HCT116 (cell line): ENCODE measurements around the gene PPP1R16B. TPM values are rescaled to one million over a fixed set of nuclear protein-coding genes. Genes with fewer than 3 reads are reported as not detected.

Experiments
- ATAC-seq: fragments of 200-7000 bp; cut with Tn5 transposase; 2 replicates; pipeline ENCODE4 v1.9.1; 2020; ENCODE audit warnings: mild to moderate bottlenecking, moderate library complexity
- BruUV-seq: library from RNA; stranded (reverse); fragments of 400-500 nt; replicated peaks from 2 replicates; lab custom pipeline; 2021; lab: Mats Ljungman, UMichigan
- CTCF ChIA-PET: fragments of 300-600 bp; sonication (Branson Sonifier 250); formaldehyde crosslinking; loops from one replicate; lab custom pipeline; 2021; ENCODE audit warnings: antibody characterized with exemption; lab: Charles Lee
- POLR2A ChIA-PET: fragments of 300-600, 350-600 bp; sonication (Branson Sonifier 250); formaldehyde crosslinking; loops from one replicate; lab custom pipeline; 2021; ENCODE audit warnings: antibody characterized with exemption; lab: Charles Lee
- RAD21 ChIA-PET, 2 experiments: fragments of 300-600 bp; sonication (Branson Sonifier 250); formaldehyde crosslinking; loops; one replicate each; lab custom pipeline; 2023; ENCODE audit warnings: low total read pairs in 2 of 2; ENCODE audit not compliant: uncharacterized antibody in 2 of 2, unreplicated experiment in 2 of 2, low non-redundant PET in 1 of 2; lab: Charles Lee
- DNase-seq: peaks from one replicate; pipeline ENCODE4 v3.0.0-alpha.2; 2010; ENCODE audit warnings: low read depth, low spot score
- H2AFZ ChIP-seq: fragments of 200-600 bp; shearing (Covaris generic), sonication (generic); 2 replicates; pipeline ENCODE4 v1.6.1; 2017; ENCODE audit warnings: low read depth, mixed run types, mixed read lengths, antibody characterized with exemption, low read length; ENCODE audit not compliant: poor library complexity, severe bottlenecking
- H3K27ac ChIP-seq: 2 replicates; pipeline ENCODE4 v1.5.1; 2012; ENCODE audit warnings: low read depth, low read length
- H3K27me3 ChIP-seq: fragments of 200-600 bp; sonication (generic); 2 replicates; pipeline ENCODE4 v1.6.1; 2016; ENCODE audit warnings: mixed run types, low read length, mixed read lengths; ENCODE audit not compliant: insufficient read depth
- H3K36me3 ChIP-seq, 2 experiments: fragments of 200-500 bp in 1 of 2; fragments of 200-600 bp in 1 of 2; sonication (Bioruptor generic) in 1 of 2; sonication (generic) in 1 of 2; 2 replicates each; pipeline versions ENCODE4 v1.5.1 to v1.6.1; 2014 to 2016; ENCODE audit warnings: low read length in 2 of 2, inconsistent platforms in 1 of 2, mixed read lengths in 1 of 2, mixed run types in 1 of 2; ENCODE audit not compliant: insufficient read depth in 2 of 2, control insufficient read depth in 1 of 2
- H3K4me1 ChIP-seq, 2 experiments: fragments of 200-600 bp in 1 of 2; sonication (generic) in 1 of 2; 2 replicates each; pipeline versions ENCODE4 v1.5.1 to v1.6.1; 2012 to 2017; ENCODE audit warnings: low read length in 2 of 2, inconsistent platforms in 1 of 2, mild to moderate bottlenecking in 1 of 2, mixed read lengths in 1 of 2, mixed run types in 1 of 2, moderate library complexity in 1 of 2; ENCODE audit not compliant: insufficient read depth in 2 of 2, control insufficient read depth in 1 of 2
- H3K4me2 ChIP-seq: fragments of 200-600 bp; sonication (generic); 2 replicates; pipeline ENCODE4 v1.6.1; 2017; ENCODE audit warnings: mixed run types, low read length, mixed read lengths
- H3K4me3 ChIP-seq, 2 experiments: fragments of 200-600 bp in 1 of 2; sonication (generic) in 1 of 2; replicated peaks in 1 of 2; 2 replicates each; pipeline ENCODE4 v1.5.1; 2011 to 2016; ENCODE audit warnings: low read length in 2 of 2, control low read depth in 1 of 2, low read depth in 1 of 2, mild to moderate bottlenecking in 1 of 2, mixed read lengths in 1 of 2, mixed run types in 1 of 2
- H3K79me2 ChIP-seq: fragments of 200-600 bp; sonication (generic); 2 replicates; pipeline ENCODE4 v1.6.1; 2017; ENCODE audit warnings: mild to moderate bottlenecking, mixed run types, low read length, moderate library complexity, mixed read lengths; ENCODE audit not compliant: insufficient read depth
- H3K9ac ChIP-seq: fragments of 200-600 bp; sonication (generic); 2 replicates; pipeline ENCODE4 v1.6.1; 2016; ENCODE audit warnings: low read length, mixed read lengths
- H3K9me2 ChIP-seq: fragments of 200-600 bp; sonication (generic), shearing (Covaris generic); 2 replicates; pipeline ENCODE4 v1.6.1; 2017; ENCODE audit warnings: mixed run types, mild to moderate bottlenecking, moderate library complexity; ENCODE audit not compliant: insufficient read depth
- H3K9me3 ChIP-seq, 2 experiments: fragments of 200-500 bp in 1 of 2; fragments of 200-600 bp in 1 of 2; sonication (Bioruptor generic) in 1 of 2; sonication (generic) in 1 of 2; 2 replicates each; pipeline ENCODE4 v1.6.1; 2014 to 2017; ENCODE audit warnings: low read length in 2 of 2, mixed read lengths in 2 of 2, inconsistent platforms in 1 of 2, low read depth in 1 of 2, mild to moderate bottlenecking in 1 of 2, mixed run types in 1 of 2, moderate library complexity in 1 of 2; ENCODE audit not compliant: control insufficient read depth in 1 of 2, insufficient read depth in 1 of 2
- H4K20me1 ChIP-seq: fragments of 200-600 bp; sonication (generic), shearing (Covaris generic); 2 replicates; pipeline ENCODE4 v1.6.1; 2017; ENCODE audit warnings: mixed run types, mild to moderate bottlenecking, moderate library complexity; ENCODE audit not compliant: insufficient read depth
- CBX3 ChIP-seq: IDR thresholded peaks from 2 replicates; pipeline ENCODE4 v1.6.1; 2012; ENCODE audit warnings: low read depth
- CEBPB ChIP-seq: IDR thresholded peaks from 2 replicates; pipeline ENCODE4 v1.6.1; 2012; ENCODE audit warnings: low read depth
- CTCF ChIP-seq, 3 experiments: fragments of 200-600 bp in 1 of 3; sonication (generic) in 1 of 3; IDR thresholded peaks in 2 of 3; conservative IDR thresholded peaks in 1 of 3; 2 replicates each; pipeline ENCODE4 v1.5.1; 2012 to 2017; ENCODE audit warnings: low read depth in 2 of 3, low read length in 2 of 3, antibody characterized with exemption in 1 of 3, borderline replicate concordance in 1 of 3, control low read depth in 1 of 3, mild to moderate bottlenecking in 1 of 3, mixed read lengths in 1 of 3, mixed run types in 1 of 3, moderate library complexity in 1 of 3; ENCODE audit not compliant: insufficient read depth in 1 of 3
- EZH2phosphoT487 ChIP-seq: fragments of 200-600 bp; IDR thresholded peaks from 2 replicates; pipeline ENCODE4 v1.6.1; 2018; ENCODE audit warnings: antibody characterized with exemption, borderline replicate concordance
- FOSL1 ChIP-seq: IDR thresholded peaks from 2 replicates; pipeline ENCODE4 v1.6.1; 2012; ENCODE audit warnings: low read depth
- JUND ChIP-seq: IDR thresholded peaks from 2 replicates; pipeline ENCODE4 v1.6.1; 2012
- POLR2A ChIP-seq: IDR thresholded peaks from 2 replicates; pipeline ENCODE4 v1.7.0; 2011; ENCODE audit warnings: borderline replicate concordance; ENCODE audit not compliant: insufficient read depth, insufficient read length; ENCODE audit errors: extremely low read depth
- POLR2AphosphoS5 ChIP-seq: IDR thresholded peaks from 2 replicates; pipeline ENCODE4 v1.6.1; 2011; ENCODE audit warnings: mild to moderate bottlenecking, low read depth, low read length, moderate library complexity
- SIN3A ChIP-seq: IDR thresholded peaks from 2 replicates; pipeline ENCODE4 v1.6.1; 2012; ENCODE audit warnings: low read depth
- SP1 ChIP-seq: IDR thresholded peaks from 2 replicates; pipeline ENCODE4 v1.6.1; 2012; ENCODE audit warnings: low read depth
- TCF7L2 ChIP-seq: IDR thresholded peaks from 2 replicates; pipeline ENCODE4 v1.7.0; 2011; ENCODE audit warnings: borderline replicate concordance, inconsistent platforms; ENCODE audit not compliant: insufficient read depth, insufficient read length; ENCODE audit errors: extremely low read depth
- YY1 ChIP-seq: IDR thresholded peaks from 2 replicates; pipeline ENCODE4 v1.6.1; 2011; ENCODE audit warnings: low read length, low read depth, moderate library complexity, mild to moderate bottlenecking; ENCODE audit not compliant: insufficient replicate concordance; ENCODE audit errors: extremely low read depth
- ZNF274 ChIP-seq: fragments of 200-500 bp; sonication (Bioruptor generic); IDR thresholded peaks from 2 replicates; pipeline ENCODE4 v1.6.1; 2014; ENCODE audit warnings: mild to moderate bottlenecking, low read depth, low read length, inconsistent platforms
- intact Hi-C: fragments of 100-400 bp; cut with micrococcal nuclease; formaldehyde crosslinking; loops from 2 replicates; pipeline ENCODE4 v1.10.0; 2022
- total RNA-seq: library from RNA; stranded (reverse); gene quantifications from one replicate; pipeline ENCODE4 v1.2.1, GENCODE V29; 2021; ENCODE audit not compliant: unreplicated experiment
- TF ChIP-seq, protein P1 (sequence below): IDR thresholded peaks from 2 replicates; pipeline ENCODE4 v1.6.1; 2012; ENCODE audit warnings: low read depth

Gene PPP1R16B
- total RNA-seq, 1 experiment from 2014 or later, result 0.52 TPM

DNA sequence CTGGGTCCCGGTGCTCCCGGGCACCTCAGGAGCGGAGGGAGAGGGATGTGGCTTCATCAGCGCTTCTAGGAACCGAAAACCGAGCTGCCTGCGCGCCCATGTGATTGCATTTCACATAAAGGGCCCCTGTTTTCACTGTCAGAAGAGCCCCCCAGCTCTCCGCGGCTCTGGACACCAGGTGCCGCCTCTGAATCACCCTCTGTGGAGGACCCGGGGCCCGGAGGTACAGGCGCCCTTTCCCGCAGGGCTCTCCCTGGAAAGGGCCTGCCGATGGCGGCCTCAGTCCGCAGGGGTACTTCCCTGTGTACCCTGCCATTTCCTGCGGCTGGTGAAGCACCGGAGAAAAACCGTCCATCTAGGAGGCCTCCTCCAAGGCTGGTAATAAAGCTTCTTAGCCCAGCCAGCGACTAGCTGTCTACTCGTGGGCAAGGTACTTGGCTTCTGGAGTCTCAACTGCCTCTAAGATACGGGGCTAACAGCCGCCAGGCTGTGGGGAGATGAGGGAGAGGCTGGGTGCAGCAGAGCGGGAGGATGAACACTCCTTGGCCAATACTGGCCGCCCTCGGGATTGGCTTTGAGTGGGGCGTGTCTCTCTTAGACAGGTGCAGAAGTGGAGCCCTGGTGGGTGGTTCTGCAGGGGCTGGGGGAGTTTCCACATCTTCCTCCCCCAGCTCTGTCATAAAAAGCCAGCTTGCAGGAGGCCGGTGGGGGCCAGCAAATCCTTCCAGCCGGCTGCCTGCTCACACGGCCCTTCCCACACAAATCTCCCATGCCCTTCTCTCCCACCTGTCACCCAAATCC is 1.6 kb downstream of the PPP1R16B start:
- H3K9ac ChIP-seq, result no peak overlapping the region
- no peaks in the 10 kb centered on the region for H4K20me1 ChIP-seq
- no peaks in the 10 kb centered on the region for H3K4me1 ChIP-seq
- no peaks in the 10 kb centered on the region for H3K9me3 ChIP-seq
- H3K9me2 ChIP-seq, result no peaks in the 10 kb centered on the region
- no peak for DNase-seq
- no peak overlapping the region for H3K4me2 ChIP-seq
- BruUV-seq, result no TSS peak
- ChIA-PET CTCF (no interaction called here), POLR2A (no interaction called here), RAD21 (no interaction called here)
- no peak overlapping the region for H3K27ac ChIP-seq
- no peak overlapping the region for H3K4me3 ChIP-seq
- intact Hi-C loops, result no loop called here
- H3K79me2 ChIP-seq, result no peaks in the 10 kb centered on the region
- no peak overlapping the region for H2AFZ ChIP-seq
- no peaks in the 10 kb centered on the region for H3K36me3 ChIP-seq
- no peak for ATAC-seq
- H3K27me3 ChIP-seq, result peaks cover 4% of the 10 kb centered on the region; the same call in 1 of the 2 replicates
- TF ChIP-seq CTCF (IDR thresholded peaks at IDR 0.05 in 2 of 3, conservative IDR thresholded peaks at IDR 0.05 in 1 of 3; ENCODE audit: borderline replicate concordance in 1 of 3, insufficient read depth in 1 of 3, low read depth in 2 of 3, low read length in 2 of 3), result no peak
- TF ChIP-seq CEBPB, result no peak
- TF ChIP-seq YY1, result no peak
- TF ChIP-seq TCF7L2, result no peak
- TF ChIP-seq JUND, result no peak
- TF ChIP-seq SIN3A, result no peak
- TF ChIP-seq POLR2A, result no peak
- TF ChIP-seq, protein P1, sequence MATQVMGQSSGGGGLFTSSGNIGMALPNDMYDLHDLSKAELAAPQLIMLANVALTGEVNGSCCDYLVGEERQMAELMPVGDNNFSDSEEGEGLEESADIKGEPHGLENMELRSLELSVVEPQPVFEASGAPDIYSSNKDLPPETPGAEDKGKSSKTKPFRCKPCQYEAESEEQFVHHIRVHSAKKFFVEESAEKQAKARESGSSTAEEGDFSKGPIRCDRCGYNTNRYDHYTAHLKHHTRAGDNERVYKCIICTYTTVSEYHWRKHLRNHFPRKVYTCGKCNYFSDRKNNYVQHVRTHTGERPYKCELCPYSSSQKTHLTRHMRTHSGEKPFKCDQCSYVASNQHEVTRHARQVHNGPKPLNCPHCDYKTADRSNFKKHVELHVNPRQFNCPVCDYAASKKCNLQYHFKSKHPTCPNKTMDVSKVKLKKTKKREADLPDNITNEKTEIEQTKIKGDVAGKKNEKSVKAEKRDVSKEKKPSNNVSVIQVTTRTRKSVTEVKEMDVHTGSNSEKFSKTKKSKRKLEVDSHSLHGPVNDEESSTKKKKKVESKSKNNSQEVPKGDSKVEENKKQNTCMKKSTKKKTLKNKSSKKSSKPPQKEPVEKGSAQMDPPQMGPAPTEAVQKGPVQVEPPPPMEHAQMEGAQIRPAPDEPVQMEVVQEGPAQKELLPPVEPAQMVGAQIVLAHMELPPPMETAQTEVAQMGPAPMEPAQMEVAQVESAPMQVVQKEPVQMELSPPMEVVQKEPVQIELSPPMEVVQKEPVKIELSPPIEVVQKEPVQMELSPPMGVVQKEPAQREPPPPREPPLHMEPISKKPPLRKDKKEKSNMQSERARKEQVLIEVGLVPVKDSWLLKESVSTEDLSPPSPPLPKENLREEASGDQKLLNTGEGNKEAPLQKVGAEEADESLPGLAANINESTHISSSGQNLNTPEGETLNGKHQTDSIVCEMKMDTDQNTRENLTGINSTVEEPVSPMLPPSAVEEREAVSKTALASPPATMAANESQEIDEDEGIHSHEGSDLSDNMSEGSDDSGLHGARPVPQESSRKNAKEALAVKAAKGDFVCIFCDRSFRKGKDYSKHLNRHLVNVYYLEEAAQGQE, result no peak
- TF ChIP-seq CBX3, result no peak
- TF ChIP-seq FOSL1, result no peak
- no peak for TF ChIP-seq SP1
- TF ChIP-seq ZNF274, result no peak
- no peak for TF ChIP-seq POLR2AphosphoS5
- TF ChIP-seq EZH2phosphoT487, result no peak
